Fibroblast of lung (primary cell): Measurements from ENCODE around the gene OSBPL9.

Experiments used
- EZH2 ChIP-seq: IDR thresholded peaks from 2 replicates; pipeline ENCODE4 v1.5.1; 2012; ENCODE audit warnings: low read length, control low read depth, mild to moderate bottlenecking; ENCODE audit errors: missing control alignments
- TF ChIP-seq, protein P1 (sequence below), 2 donors: IDR thresholded peaks in 1 of 2; conservative IDR thresholded peaks in 1 of 2; 1 replicate in 1 of 2; 2 replicates in 1 of 2; pipeline ENCODE4 v1.5.1; 2011 to 2012; ENCODE audit warnings: low read length in 2 of 2, control low read depth in 1 of 2, inconsistent platforms in 1 of 2, low read depth in 1 of 2, mild to moderate bottlenecking in 1 of 2

DNA sequence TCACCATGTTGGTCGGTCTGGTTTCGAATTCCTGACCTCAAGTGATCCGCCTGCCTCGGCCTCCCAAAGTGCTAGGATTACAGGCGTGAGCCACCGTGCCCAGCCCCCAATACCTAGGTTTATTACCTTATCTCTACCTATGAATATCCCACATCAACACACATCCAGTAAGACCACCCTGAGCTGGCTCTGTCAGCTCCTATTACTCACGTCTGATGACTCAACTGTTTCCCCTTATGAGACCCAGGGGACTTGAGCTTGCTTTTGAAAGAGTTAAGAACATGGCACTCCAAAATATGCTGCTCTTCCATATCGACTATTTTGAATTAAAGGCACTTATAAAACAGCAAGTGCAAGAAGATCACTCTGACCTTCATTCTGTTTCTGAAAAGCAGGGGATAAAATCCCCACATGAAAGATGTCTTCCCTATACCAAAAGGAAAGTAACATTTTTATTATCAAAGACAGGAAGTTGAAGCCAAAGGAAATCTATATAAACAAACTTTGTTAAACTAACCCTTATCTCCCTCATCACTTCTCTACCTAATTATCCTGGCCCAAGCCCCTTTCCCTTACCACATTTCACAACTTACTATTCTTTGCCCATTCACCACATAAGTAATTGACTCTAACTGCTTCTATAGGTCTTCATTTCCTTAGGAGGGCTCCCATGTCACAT lies 41.3 kb upstream of the OSBPL9 start:
- TF ChIP-seq, protein P1, sequence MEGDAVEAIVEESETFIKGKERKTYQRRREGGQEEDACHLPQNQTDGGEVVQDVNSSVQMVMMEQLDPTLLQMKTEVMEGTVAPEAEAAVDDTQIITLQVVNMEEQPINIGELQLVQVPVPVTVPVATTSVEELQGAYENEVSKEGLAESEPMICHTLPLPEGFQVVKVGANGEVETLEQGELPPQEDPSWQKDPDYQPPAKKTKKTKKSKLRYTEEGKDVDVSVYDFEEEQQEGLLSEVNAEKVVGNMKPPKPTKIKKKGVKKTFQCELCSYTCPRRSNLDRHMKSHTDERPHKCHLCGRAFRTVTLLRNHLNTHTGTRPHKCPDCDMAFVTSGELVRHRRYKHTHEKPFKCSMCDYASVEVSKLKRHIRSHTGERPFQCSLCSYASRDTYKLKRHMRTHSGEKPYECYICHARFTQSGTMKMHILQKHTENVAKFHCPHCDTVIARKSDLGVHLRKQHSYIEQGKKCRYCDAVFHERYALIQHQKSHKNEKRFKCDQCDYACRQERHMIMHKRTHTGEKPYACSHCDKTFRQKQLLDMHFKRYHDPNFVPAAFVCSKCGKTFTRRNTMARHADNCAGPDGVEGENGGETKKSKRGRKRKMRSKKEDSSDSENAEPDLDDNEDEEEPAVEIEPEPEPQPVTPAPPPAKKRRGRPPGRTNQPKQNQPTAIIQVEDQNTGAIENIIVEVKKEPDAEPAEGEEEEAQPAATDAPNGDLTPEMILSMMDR (conservative IDR thresholded peaks at IDR 0.05 in 1 of 2, IDR thresholded peaks at IDR 0.05 in 1 of 2; ENCODE audit: low read depth in 1 of 2, low read length in 2 of 2): no peak
- TF ChIP-seq EZH2: no peak
